HepG2 (cell line): ENCODE data around the gene CDC42EP1.

ENCODE experiments used
- CTCF ChIP-seq: sonication (generic); formaldehyde crosslinking; IDR thresholded peaks from 2 replicates; pipeline ENCODE4 v1.5.0; 2020; ENCODE audit warnings: mild to moderate bottlenecking, missing genetic modification reagents, moderate library complexity
- EHMT2 ChIP-seq: fragments of 200-600 bp; sonication (generic); IDR thresholded peaks from 2 replicates; pipeline ENCODE4 v1.7.0; 2017; ENCODE audit warnings: antibody characterized with exemption, low read depth, low read length, borderline replicate concordance
- ETS1 ChIP-seq: sonication (generic); formaldehyde crosslinking; IDR thresholded peaks from 2 replicates; pipeline ENCODE4 v1.4.0; 2020; ENCODE audit warnings: missing genetic modification reagents
- FOXA1 ChIP-seq, 2 experiments: fragments of 450-650 bp in 1 of 2; sonication (generic) in 1 of 2; formaldehyde crosslinking in 1 of 2; IDR thresholded peaks; 2 replicates each; pipeline versions ENCODE4 v1.4.0 to v1.6.1; 2016 to 2020; ENCODE audit warnings: missing genetic modification reagents in 1 of 2
- FOXP1 ChIP-seq, 2 experiments: fragments of 450-650 bp in 1 of 2; IDR thresholded peaks; 2 replicates each; pipeline ENCODE4 v1.6.1; 2017 to 2018; ENCODE audit warnings: antibody characterized with exemption in 1 of 2
- MXI1 ChIP-seq: IDR thresholded peaks from 3 replicates; pipeline ENCODE4 v1.6.1; 2012; ENCODE audit warnings: low read depth, low read length, inconsistent platforms, borderline replicate concordance
- SYNCRIP ChIP-seq: fragments of 200-400 bp; formaldehyde crosslinking; IDR thresholded peaks from 2 replicates; pipeline ENCODE4 v1.6.1; 2018; ENCODE audit warnings: mild to moderate bottlenecking, low read depth, low read length; ENCODE audit not compliant: insufficient read depth
- TARDBP ChIP-seq: sonication (generic); formaldehyde crosslinking; IDR thresholded peaks from 2 replicates; pipeline ENCODE4 v1.8.0; 2022; ENCODE audit warnings: mild to moderate bottlenecking, missing genetic modification reagents
- TCF7L2 ChIP-seq: IDR thresholded peaks from 2 replicates; pipeline ENCODE4 v1.6.1; 2011; ENCODE audit warnings: mild to moderate bottlenecking, low read depth, low read length, moderate library complexity
- YEATS2 ChIP-seq: sonication (generic); formaldehyde crosslinking; IDR thresholded peaks from 2 replicates; pipeline ENCODE4 v1.4.0; 2020; ENCODE audit warnings: missing genetic modification reagents, borderline replicate concordance
- ZBED4 ChIP-seq: sonication (generic); formaldehyde crosslinking; IDR thresholded peaks from 2 replicates; pipeline ENCODE4 v1.4.0; 2020; ENCODE audit warnings: missing genetic modification reagents, borderline replicate concordance

GRCh38 chr22:37556710-37557109 is 3.6 kb upstream of the CDC42EP1 start:
- TF ChIP-seq TARDBP (CRISPR knock-in tag), result no peak
- TF ChIP-seq MXI1, result no peak
- TF ChIP-seq FOXA1 (IDR thresholded peaks at IDR 0.05), result no peak
- TF ChIP-seq FOXA1 (CRISPR knock-in tag; IDR thresholded peaks at IDR 0.05), result no peak
- no peak for TF ChIP-seq TCF7L2
- TF ChIP-seq ZBED4 (CRISPR knock-in tag), result no peak
- no peak for TF ChIP-seq SYNCRIP
- no peak for TF ChIP-seq CTCF (CRISPR knock-in tag)
- no peak for TF ChIP-seq EHMT2
- TF ChIP-seq YEATS2 (CRISPR knock-in tag), result no peak
- TF ChIP-seq ETS1, result no peak
- no peak for TF ChIP-seq FOXP1 (IDR thresholded peaks at IDR 0.05)
- no peak for TF ChIP-seq FOXP1 (CRISPR knock-in tag; IDR thresholded peaks at IDR 0.05)
